KMS-11 (cell line): ENCODE results near the gene TCF4.

ENCODE experiments used
- H2AFZ ChIP-seq: fragments of 200-600 bp; sonication (generic); 2 replicates; pipeline ENCODE4 v1.6.1; 2016; ENCODE audit warnings: antibody characterized with exemption, mixed run types, low read depth
- H3K27ac ChIP-seq: fragments of 200-600 bp; sonication (generic); 2 replicates; pipeline ENCODE4 v1.6.1; 2016; ENCODE audit warnings: mild to moderate bottlenecking, mixed run types
- H3K27me3 ChIP-seq: fragments of 200-600 bp; sonication (generic); 2 replicates; pipeline ENCODE4 v1.6.1; 2017; ENCODE audit warnings: mild to moderate bottlenecking, low read depth, mixed run types, moderate library complexity; ENCODE audit not compliant: insufficient read depth
- H3K36me3 ChIP-seq: fragments of 200-600 bp; sonication (generic); 2 replicates; pipeline ENCODE4 v1.6.1; 2017; ENCODE audit warnings: mild to moderate bottlenecking, mixed run types; ENCODE audit not compliant: insufficient read depth
- H3K4me1 ChIP-seq: fragments of 200-600 bp; sonication (generic); 2 replicates; pipeline ENCODE4 v1.6.1; 2016; ENCODE audit warnings: mild to moderate bottlenecking, low read depth, mixed run types; ENCODE audit not compliant: poor library complexity, severe bottlenecking
- H3K4me2 ChIP-seq: fragments of 200-600 bp; sonication (generic); 2 replicates; pipeline ENCODE4 v1.7.0; 2016; ENCODE audit warnings: mild to moderate bottlenecking, mixed run types
- H3K4me3 ChIP-seq: fragments of 200-600 bp; sonication (generic); IDR thresholded peaks from 2 replicates; pipeline ENCODE4 v1.6.1; 2017; ENCODE audit warnings: low read depth, low read length, mixed read lengths; ENCODE audit not compliant: insufficient read depth
- H3K79me2 ChIP-seq: fragments of 200-600 bp; sonication (generic); 2 replicates; pipeline ENCODE4 v1.6.1; 2016; ENCODE audit warnings: low read depth, mixed run types; ENCODE audit not compliant: insufficient read depth
- H3K9ac ChIP-seq: fragments of 200-600 bp; sonication (generic); 2 replicates; pipeline ENCODE4 v1.6.1; 2016; ENCODE audit warnings: mild to moderate bottlenecking, mixed run types
- H4K20me1 ChIP-seq: fragments of 200-600 bp; sonication (generic); 2 replicates; pipeline ENCODE4 v1.6.1; 2016; ENCODE audit warnings: mild to moderate bottlenecking, mixed run types; ENCODE audit not compliant: insufficient read depth
- CTCF ChIP-seq: fragments of 200-600 bp; sonication (generic); conservative IDR thresholded peaks from 2 replicates; pipeline ENCODE4 v1.6.1; 2017; ENCODE audit warnings: low read depth, mild to moderate bottlenecking, antibody characterized with exemption, low read length, moderate library complexity, mixed read lengths

TCF4 gene

GRCh38 chr18:55199291-55199963 lies 388.6 kb downstream of the TCF4 start:
- H3K4me1 ChIP-seq: no peaks in the 10 kb centered on the region
- no peaks in the 10 kb centered on the region for H3K27me3 ChIP-seq
- H3K4me2 ChIP-seq: no peak overlapping the region
- no peak overlapping the region for H2AFZ ChIP-seq
- no peak overlapping the region for H3K9ac ChIP-seq
- H3K4me3 ChIP-seq: no peak overlapping the region
- no peaks in the 10 kb centered on the region for H4K20me1 ChIP-seq
- no peaks in the 10 kb centered on the region for H3K36me3 ChIP-seq
- H3K79me2 ChIP-seq: no peaks in the 10 kb centered on the region
- TF ChIP-seq CTCF: no peak
- H3K27ac ChIP-seq: no peak overlapping the region

- H3K36me3 ChIP-seq: no peaks in the 10 kb centered on the region
- H4K20me1 ChIP-seq: no peaks in the 10 kb centered on the region
- H2AFZ ChIP-seq: no peak overlapping the region
- H3K27me3 ChIP-seq: no peaks in the 10 kb centered on the region
- no peak overlapping the region for H3K27ac ChIP-seq
- no peak for TF ChIP-seq CTCF
- H3K4me1 ChIP-seq: no peaks in the 10 kb centered on the region
- no peak overlapping the region for H3K4me2 ChIP-seq
- no peaks in the 10 kb centered on the region for H3K79me2 ChIP-seq
- H3K9ac ChIP-seq: no peak overlapping the region
- no peak overlapping the region for H3K4me3 ChIP-seq
Observed at GRCh38 chr18:55195863-55196262, 392.1 kb downstream of the TCF4 start.

- no peak overlapping the region for H2AFZ ChIP-seq
- TF ChIP-seq CTCF: no peak
- H4K20me1 ChIP-seq: no peaks in the 10 kb centered on the region
- no peaks in the 10 kb centered on the region for H3K4me1 ChIP-seq
- H3K27ac ChIP-seq: no peak overlapping the region
- no peak overlapping the region for H3K9ac ChIP-seq
- no peak overlapping the region for H3K4me2 ChIP-seq
- H3K36me3 ChIP-seq: no peaks in the 10 kb centered on the region
- H3K79me2 ChIP-seq: no peaks in the 10 kb centered on the region
- no peaks in the 10 kb centered on the region for H3K27me3 ChIP-seq
- no peak overlapping the region for H3K4me3 ChIP-seq
Observed at GRCh38 chr18:55189972-55190371, 398.0 kb downstream of the TCF4 start.

- Histone ChIP-seq H3K27me3 (no peaks in the 10 kb centered on the region), H3K36me3 (no peaks in the 10 kb centered on the region), H3K4me3 (no peak overlapping the region), H3K79me2 (no peaks in the 10 kb centered on the region), H3K4me2 (no peak overlapping the region), H3K4me1 (no peaks in the 10 kb centered on the region), H3K9ac (no peak overlapping the region), H4K20me1 (no peaks in the 10 kb centered on the region), H3K27ac (no peak overlapping the region), H2AFZ (no peak overlapping the region)
- no peak for TF ChIP-seq CTCF
Observed at GRCh38 chr18:55186588-55186987, 401.4 kb downstream of the TCF4 start.
